Measurements from ENCODE around the gene PDXP.
"Not testable (repeated sequence)": the region's sequence is repeated elsewhere in the genome, so short reads cannot be mapped to it uniquely, and the experiment has no call there.

PDXP gene

GRCh38 chr22:37675930-37676735 is 17.6 kb downstream of the PDXP start:
- no peak for DNase-seq

DNA sequence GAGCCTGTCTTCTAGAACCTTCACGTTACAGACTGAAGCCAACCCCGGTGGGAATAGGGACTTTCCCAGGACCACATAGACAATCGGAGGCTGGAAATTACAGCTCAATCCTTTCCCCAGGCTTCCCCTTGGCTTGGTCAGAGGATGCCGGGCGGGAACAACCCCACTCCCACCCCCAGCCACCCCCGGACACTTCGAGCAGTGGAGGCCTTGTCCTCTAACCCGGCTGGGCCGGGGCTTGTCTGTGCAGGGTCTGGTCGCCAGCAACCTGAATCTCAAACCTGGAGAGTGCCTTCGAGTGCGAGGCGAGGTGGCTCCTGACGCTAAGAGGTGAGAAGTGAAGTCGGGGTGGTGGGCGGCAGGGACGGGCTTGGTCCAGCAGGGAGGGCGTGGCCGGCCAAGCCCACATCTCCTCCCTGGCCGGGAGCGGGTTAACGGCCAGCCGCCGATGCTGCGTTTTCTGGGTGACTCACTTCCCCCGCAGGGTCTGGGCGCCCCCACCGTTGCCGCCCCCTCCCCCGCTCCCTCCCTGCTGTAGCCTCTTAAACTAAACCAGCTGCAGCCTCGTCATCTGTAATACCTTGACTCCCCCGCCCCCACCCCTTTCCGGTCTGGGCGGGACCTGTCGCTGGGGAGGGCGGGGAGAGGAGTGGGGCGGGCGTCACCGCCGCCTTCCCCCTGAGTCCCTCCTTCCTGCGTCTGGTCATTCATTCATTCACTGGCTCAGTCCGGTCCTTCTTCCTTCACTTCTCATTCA is 18.4 kb downstream of the PDXP start:
- DNase-seq, result peak; percentile 18

- DNase-seq, result no peak
Measured at GRCh38 chr22:37677493-37677974, 19.0 kb downstream of the PDXP start.

GRCh38 chr22:37678372-37678771 is 19.8 kb downstream of the PDXP start:
- no peak for DNase-seq

DNA sequence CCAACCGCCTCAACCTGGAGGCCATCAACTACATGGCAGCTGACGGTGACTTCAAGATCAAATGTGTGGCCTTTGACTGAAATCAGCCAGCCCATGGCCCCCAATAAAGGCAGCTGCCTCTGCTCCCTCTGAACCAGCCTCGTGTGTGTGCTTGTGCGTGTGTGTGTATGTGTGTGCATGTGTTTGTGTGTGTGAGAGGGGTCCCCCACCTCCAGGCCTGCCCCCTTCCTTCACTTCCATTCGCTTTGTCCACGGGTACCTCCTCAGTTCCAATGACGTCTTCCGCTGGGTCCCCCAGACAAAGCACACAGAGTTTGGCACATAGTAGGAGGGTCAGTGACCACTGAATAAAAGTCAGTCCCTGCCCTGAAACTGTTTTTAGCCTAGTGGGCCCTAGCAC is 21.1 kb downstream of the PDXP start:
- DNase-seq, result no peak

- DNase-seq, result no peak
Measured at GRCh38 chr22:37680191-37680851, 21.8 kb downstream of the PDXP start.

GRCh38 chr22:37681001-37681424 is 22.5 kb downstream of the PDXP start:
- no peak for DNase-seq

DNA sequence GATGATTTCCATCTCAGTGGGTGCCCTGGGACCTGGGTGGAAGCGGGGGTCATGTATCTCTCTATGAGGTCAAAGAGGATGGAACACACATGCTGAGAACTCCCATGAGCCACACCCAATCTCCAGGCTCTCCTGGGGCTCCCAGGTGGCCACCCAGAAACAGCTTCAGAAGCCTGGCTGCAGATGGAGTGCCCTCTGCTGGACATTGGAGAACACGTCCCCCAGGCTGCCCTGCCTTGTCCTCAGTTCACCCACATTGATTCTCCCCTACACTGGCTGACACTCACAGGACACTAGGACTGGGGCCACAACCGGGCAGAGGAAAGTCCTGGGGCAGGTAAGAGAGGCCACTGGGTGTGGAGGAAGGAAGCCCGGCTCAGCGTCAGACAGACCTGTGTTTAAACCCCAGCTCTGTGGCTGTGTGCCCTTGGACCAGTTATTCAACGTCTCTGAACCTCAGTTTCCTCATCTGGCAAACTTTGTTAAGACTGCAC is 23.1 kb downstream of the PDXP start:
- DNase-seq, result peak; percentile 37

GRCh38 chr22:37684803-37685615 is 26.5 kb downstream of the PDXP start:
- no peak for DNase-seq

DNA sequence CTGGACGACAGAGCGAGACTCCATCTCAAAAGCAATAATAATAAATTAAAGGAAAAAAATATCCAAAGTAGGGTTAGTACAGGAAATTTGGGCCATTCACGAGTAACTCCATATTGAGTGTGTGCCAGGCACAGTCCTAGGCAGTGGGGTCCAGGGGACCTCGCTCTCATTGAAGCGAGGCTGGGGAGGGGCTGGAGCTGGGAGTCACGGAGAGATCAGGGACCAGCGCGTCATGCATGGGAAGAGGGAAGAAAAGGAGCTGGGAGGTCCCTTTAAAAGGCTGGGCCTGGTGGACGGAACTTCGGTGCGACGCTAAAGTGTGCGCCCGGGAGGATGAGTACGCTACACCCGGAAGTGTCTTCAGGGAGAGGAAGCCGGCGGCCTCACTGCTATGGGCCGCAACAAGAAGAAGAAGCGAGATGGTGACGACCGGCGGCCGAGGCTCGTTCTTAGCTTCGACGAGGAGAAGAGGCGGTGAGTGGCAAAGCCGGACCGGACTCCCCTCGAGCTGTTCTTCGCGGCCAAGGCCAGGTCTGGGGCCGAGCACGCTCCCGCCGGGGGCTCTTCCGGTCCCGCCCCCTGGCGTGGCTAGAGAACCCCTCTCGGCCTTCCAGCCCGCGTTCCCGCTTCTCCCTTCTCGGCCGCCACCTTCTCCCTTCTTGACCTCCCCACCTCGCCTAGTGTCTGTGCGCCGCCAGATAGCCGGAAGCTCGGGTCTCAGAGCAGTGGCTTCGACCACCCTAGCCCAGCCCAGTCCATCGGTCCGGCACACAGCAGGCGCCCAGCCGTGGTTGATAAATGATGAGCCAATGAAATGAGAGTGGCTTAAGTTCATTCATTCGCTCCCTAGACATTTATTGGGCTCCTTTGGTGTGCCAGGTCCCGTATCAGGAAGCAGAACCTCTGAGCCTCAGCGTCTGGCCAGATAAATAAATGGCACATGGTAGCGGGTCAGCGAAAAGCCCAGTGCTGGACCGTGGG is 27.8 kb downstream of the PDXP start, which contains the start of gene NOL12:
Gene NOL12, plus strand, starts transcription at position 342 of the 981 bp plus-strand sequence. Its CDS starts 50 bp downstream, at position 392.
- DNase-seq, result peak; percentile 80

DNA sequence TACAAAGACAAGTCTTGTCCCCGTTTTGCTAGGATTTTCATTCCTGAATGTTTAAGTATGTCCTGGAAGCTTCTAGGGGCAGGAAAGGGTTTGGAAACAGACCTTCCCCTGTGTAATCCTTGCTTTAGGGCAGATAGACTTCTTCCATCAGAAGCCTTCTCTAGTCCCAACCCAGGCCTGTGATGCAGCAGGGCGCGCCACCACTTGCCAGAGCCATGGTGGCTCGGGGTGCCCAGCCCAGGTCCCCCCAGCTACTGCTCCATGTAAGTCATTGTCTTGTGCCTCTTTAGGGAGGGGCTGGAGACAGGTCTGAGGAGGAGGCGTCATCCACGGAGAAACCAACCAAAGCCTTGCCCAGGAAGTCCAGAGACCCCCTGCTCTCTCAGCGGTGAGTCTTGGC is 31.9 kb downstream of the PDXP start:
- DNase-seq, result no peak

DNA sequence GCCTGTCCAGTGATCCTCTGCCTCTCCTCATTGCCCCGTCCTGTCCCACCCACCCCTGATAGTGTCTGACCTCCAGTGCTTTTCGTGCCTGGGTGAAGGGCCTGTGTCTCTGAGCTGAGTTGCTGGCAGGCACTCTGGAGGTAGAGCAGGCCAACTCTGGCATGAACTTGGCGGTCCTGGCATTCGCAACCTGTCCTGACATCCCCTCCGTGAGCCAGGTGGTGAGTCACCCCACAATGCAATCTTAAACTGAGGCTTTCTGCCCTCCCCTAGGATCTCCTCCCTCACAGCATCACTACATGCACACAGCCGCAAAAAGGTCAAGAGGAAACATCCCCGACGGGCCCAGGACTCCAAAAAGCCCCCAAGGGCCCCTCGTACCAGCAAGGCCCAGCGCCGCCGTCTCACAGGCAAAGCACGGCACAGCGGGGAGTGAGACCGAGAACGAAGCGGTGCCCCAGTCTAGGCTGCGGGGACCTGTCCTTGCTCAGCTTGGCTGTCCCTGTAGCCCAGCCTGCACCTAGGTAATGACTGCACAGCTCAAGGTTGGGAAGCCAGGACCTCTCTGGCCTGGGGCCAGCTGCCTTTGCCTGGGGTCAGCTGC is 32.5 kb downstream of the PDXP start:
- DNase-seq, result no peak

GRCh38 chr22:37692627-37693285 is 34.2 kb downstream of the PDXP start:
- no peak for DNase-seq

- not testable (repeated sequence) for DNase-seq
Measured at GRCh38 chr22:37694131-37694530, 35.6 kb downstream of the PDXP start.

DNA sequence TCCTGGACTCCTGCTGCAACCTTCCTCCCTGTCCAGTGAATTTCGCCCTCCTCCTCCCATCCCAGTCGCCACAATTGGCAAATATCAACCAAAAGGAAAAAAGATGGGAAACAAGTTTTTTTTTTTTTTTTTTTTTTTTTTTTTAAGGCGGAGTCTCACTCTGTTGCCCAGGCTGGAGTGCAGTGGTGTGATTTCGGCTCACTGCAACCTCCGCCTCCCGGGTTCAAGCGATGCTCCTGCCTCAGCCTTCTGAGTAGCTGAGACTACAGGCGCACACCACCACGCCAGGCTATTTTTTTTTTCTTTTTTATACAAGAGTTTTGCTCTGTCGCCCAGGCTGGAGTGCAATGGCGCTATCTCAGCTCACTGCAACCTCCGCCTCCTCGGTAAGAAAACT is 37.7 kb downstream of the PDXP start:
- not testable (repeated sequence) for DNase-seq

- peak; percentile 99 for DNase-seq
Measured at GRCh38 chr22:37696657-37697537, 38.4 kb downstream of the PDXP start, which contains the start of gene TRIOBP. Gene TRIOBP (plus strand): TSS chr22:37697048. CDS start chr22:37701366, 4,318 bp downstream.

DNA sequence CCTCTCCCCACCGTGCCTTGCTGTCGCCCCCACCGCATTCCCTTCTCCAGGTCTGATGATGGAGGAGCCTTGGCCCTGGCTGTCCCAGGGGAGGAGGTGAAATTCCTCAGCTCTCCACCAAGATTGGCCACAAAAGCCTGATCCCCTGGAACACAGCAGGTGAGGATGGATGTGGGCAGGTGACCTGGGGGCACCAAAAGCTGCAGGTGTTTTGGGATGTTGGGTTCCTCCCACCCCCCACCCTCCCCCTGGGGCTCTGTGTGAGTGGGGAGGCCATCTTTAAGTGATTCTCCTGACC is 39.0 kb downstream of the PDXP start:
- DNase-seq, result no peak

DNA sequence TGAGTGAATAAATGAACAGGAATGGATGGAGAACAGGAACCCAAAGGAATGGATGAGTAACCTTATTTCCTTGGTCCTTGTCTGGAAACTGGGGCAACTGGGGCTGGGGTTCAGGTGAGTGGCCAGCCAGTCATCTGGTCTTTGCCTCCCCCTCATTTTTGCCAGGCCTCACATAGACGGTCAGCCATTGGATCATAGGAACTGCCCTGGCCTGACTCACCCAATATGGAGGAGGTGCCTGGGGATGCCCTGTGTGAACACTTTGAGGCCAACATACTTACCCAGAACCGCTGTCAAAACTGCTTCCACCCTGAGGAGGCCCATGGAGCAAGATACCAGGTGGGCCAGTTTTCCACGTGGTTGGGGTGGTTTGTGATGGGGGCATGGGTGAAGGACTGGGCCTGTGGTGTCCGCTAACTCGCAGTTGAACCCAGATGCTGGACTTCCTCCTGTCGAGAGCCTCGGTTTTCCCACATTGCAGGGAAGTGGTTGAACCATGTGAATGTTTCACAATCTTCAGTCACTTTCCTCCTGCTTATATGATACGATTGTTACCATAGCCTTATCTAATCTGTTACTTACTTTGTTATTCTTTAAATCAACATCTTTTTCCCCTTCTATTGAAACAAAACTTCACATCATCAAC is 42.7 kb downstream of the PDXP start:
- no peak for DNase-seq

- DNase-seq, result no peak
Measured at GRCh38 chr22:37703906-37704305, 45.4 kb downstream of the PDXP start.
